Right cardiac atrium (tissue), 5 donors: ENCODE measurements around the gene FNTB. TPM values are rescaled to one million over a fixed set of nuclear protein-coding genes. Genes with fewer than 3 reads are reported as not detected.

ENCODE experiments used
- ATAC-seq, 2 donors: fragments of 200-7000 bp; cut with Tn5 transposase; one replicate each; pipeline versions ENCODE4 v1.8.0 to v1.9.1; 2020; ENCODE audit warnings: moderate library complexity in 2 of 2, mild to moderate bottlenecking in 1 of 2
- DNase-seq, 3 donors: peaks; one replicate each; pipeline ENCODE4 v3.0.0-alpha.2; 2020
- H3K27ac ChIP-seq: one replicate; pipeline ENCODE4 v1.5.1; 2013; ENCODE audit warnings: mild to moderate bottlenecking, low read length, control low read depth, moderate library complexity
- H3K27me3 ChIP-seq: one replicate; pipeline ENCODE4 v1.6.1; 2013; ENCODE audit not compliant: control insufficient read depth, insufficient read depth
- H3K4me1 ChIP-seq: one replicate; pipeline ENCODE4 v1.6.1; 2013; ENCODE audit warnings: low read length; ENCODE audit not compliant: control insufficient read depth, insufficient read depth
- H3K4me3 ChIP-seq: one replicate; pipeline ENCODE4 v1.5.1; 2013; ENCODE audit warnings: low read length, control low read depth
- H3K9me3 ChIP-seq: one replicate; pipeline ENCODE4 v1.6.1; 2013; ENCODE audit warnings: low read length; ENCODE audit not compliant: control insufficient read depth
- WGBS: extraction: QIAGEN DNeasy Blood & Tissue Kit; methylation state at CpG from one replicate; pipeline ENCODE4 v1.1.7; 2013; 5-methylcytosine and 5-hydroxymethylcytosine counted together
- intact Hi-C, 4 donors: fragments of 100-400 bp; cut with DNase I; formaldehyde crosslinking; loops; one replicate each; pipeline versions ENCODE4 v1.11.0 to v1.14.0; 2022 to 2023
- polyA plus RNA-seq: library from polyadenylated mRNA; stranded (reverse); fragments of 200-250 nt; gene quantifications from one replicate; pipeline ENCODE4 v1.2.3, GENCODE V29; 2013
- total RNA-seq, 4 donors: library from RNA; stranded (reverse); fragmentation: NEBNext Ultra II Directional; extraction: Animal tissue kit (Norgen Biotek cat#: 25700); gene quantifications; one replicate each; pipeline ENCODE4 v1.2.1, GENCODE V29; 2021
- donor health status: healthy with polysubstance abuse.
- donor health status: DM: no; HTN: yes; CAD: no.
- donor health status: DM: no; HTN: no; CAD: no.
- donor health status: DM: no; HTN: yes; CAD: no; lungs with severe emphysema.
- donor health status: DM: yes; HTN: yes; CAD: no.

Gene FNTB
- total and polyA plus RNA-seq, 5 donors: 10.6 to 20.7 (median 14.9) TPM

GRCh38 chr14:64968651-64969050 lies 18.0 kb upstream of the FNTB start:
- DNase-seq: no peak
- Histone ChIP-seq H3K9me3 (no peaks in the 10 kb centered on the region), H3K4me1 (no peaks in the 10 kb centered on the region), H3K27me3 (no peaks in the 10 kb centered on the region), H3K27ac (no peak overlapping the region), H3K4me3 (no peak overlapping the region)
- no peak for ATAC-seq
- WGBS: 87% methylated on average over 6 of the region's 6 CpGs
- intact Hi-C loops: no loop called here

- H3K9me3 ChIP-seq: no peaks in the 10 kb centered on the region
- intact Hi-C loops: loop anchor here in 1 of 4 donors (10.0 kb wide), 1 partner anchor 145 kb away; no protein-coding TSS in a partner anchor
- DNase-seq: no peak
- no peak for ATAC-seq
- H3K4me3 ChIP-seq: no peak overlapping the region
- no peaks in the 10 kb centered on the region for H3K4me1 ChIP-seq
- H3K27me3 ChIP-seq: no peaks in the 10 kb centered on the region
- WGBS: 86% methylated on average over 3 of the region's 3 CpGs
- no peak overlapping the region for H3K27ac ChIP-seq
These were observed 16.7 kb upstream of the FNTB start for GRCh38 chr14:64970041-64970440.

- WGBS: 57% methylated on average over 8 of the region's 8 CpGs
- Histone ChIP-seq H3K4me3 (peak overlapping the region; percentile 98), H3K9me3 (no peaks in the 10 kb centered on the region), H3K4me1 (no peaks in the 10 kb centered on the region), H3K27me3 (no peaks in the 10 kb centered on the region), H3K27ac (no peak overlapping the region)
- DNase-seq (no peak), ATAC-seq (peak; percentile 3 to 11)
- intact Hi-C loops: loop anchor here in 1 of 4 donors (10.0 kb wide), 1 partner anchor 146 kb away; no protein-coding TSS in a partner anchor
These were observed 15.8 kb upstream of the FNTB start for GRCh38 chr14:64970776-64971477.

- DNase-seq (peak in 1 of 3 donors; percentile 56), ATAC-seq (peak; percentile 8 to 9)
- WGBS: 2% methylated on average over 31 of the region's 31 CpGs
- H3K4me3 ChIP-seq: peak overlapping the region; percentile 98
- no peaks in the 10 kb centered on the region for H3K4me1 ChIP-seq
- intact Hi-C loops: loop anchor here in 1 of 4 donors (10.0 kb wide), 1 partner anchor 147 kb away; no protein-coding TSS in a partner anchor
- H3K27me3 ChIP-seq: no peaks in the 10 kb centered on the region
- no peaks in the 10 kb centered on the region for H3K9me3 ChIP-seq
- no peak overlapping the region for H3K27ac ChIP-seq
These were observed 15.2 kb upstream of the FNTB start for GRCh38 chr14:64971491-64971942.

- no peaks in the 10 kb centered on the region for H3K27me3 ChIP-seq
- H3K4me3 ChIP-seq: peak within 1 kb of the TSS; percentile 98
- DNase-seq (peak; percentile 39 to 77 (median 71)), ATAC-seq (peak; percentile 80 to 81)
- H3K27ac ChIP-seq: no peak within 1 kb of the TSS
- H3K4me1 ChIP-seq: no peaks in the 10 kb centered on the region
- intact Hi-C loops: loop anchor here in 1 of 4 donors (10.0 kb wide), 1 partner anchor 147 kb away; no protein-coding TSS in a partner anchor
- H3K9me3 ChIP-seq: no peaks in the 10 kb centered on the region
- whole genome bisulfite sequencing: under 1% methylated on average over 94 of the region's 96 CpGs
These were observed 14.5 kb upstream of the FNTB start, which contains the start of gene RAB15 for GRCh38 chr14:64971943-64972791. RAB15 (minus strand) TSS chr14:64972336; CDS start chr14:64972076, 260 bp downstream.

- Histone ChIP-seq H3K4me3 (no peak overlapping the region), H3K9me3 (no peaks in the 10 kb centered on the region), H3K4me1 (no peaks in the 10 kb centered on the region), H3K27ac (no peak overlapping the region), H3K27me3 (no peaks in the 10 kb centered on the region)
- DNase-seq (no peak), ATAC-seq (no peak)
- WGBS: 74% methylated on average over 8 of the region's 8 CpGs
- intact Hi-C loops: loop anchor here in 1 of 4 donors (10.0 kb wide), 1 partner anchor 148 kb away; no protein-coding TSS in a partner anchor
These were observed 13.7 kb upstream of the FNTB start for GRCh38 chr14:64973026-64973442.

GRCh38 chr14:64973826-64974225 lies 12.9 kb upstream of the FNTB start:
- no peaks in the 10 kb centered on the region for H3K9me3 ChIP-seq
- H3K27me3 ChIP-seq: no peaks in the 10 kb centered on the region
- WGBS: 96% methylated on average over 9 of the region's 9 CpGs
- no peaks in the 10 kb centered on the region for H3K4me1 ChIP-seq
- no peak for DNase-seq
- intact Hi-C loops: loop anchor here in 1 of 4 donors (10.0 kb wide), 1 partner anchor 149 kb away; no protein-coding TSS in a partner anchor
- no peak for ATAC-seq
- no peak overlapping the region for H3K27ac ChIP-seq
- no peak overlapping the region for H3K4me3 ChIP-seq

- no peak for ATAC-seq
These were observed 12.1 kb upstream of the FNTB start for GRCh38 chr14:64974563-64974962.

GRCh38 chr14:64979336-64980074 lies 7.2 kb upstream of the FNTB start:
- no peak for ATAC-seq
- intact Hi-C loops: loop anchor here in 2 of 4 donors (5.0 to 10.0 kb wide), 2 partner anchors 155 to 157 kb away; no protein-coding TSS in a partner anchor
- DNase-seq: no peak

More at GRCh38 chr14:64974563-64974962, 12.1 kb upstream of the FNTB start:
- Histone ChIP-seq H3K27ac (no peak overlapping the region), H3K4me1 (no peaks in the 10 kb centered on the region), H3K9me3 (no peaks in the 10 kb centered on the region), H3K27me3 (no peaks in the 10 kb centered on the region), H3K4me3 (no peak overlapping the region)
- 58% methylated on average over 8 of the region's 8 CpGs for WGBS
- intact Hi-C loops: loop anchor here in 1 of 4 donors (10.0 kb wide), 1 partner anchor 150 kb away; no protein-coding TSS in a partner anchor
- no peak for DNase-seq

More at GRCh38 chr14:64979336-64980074, 7.2 kb upstream of the FNTB start:
- Histone ChIP-seq H3K27me3 (no peaks in the 10 kb centered on the region), H3K27ac (no peak overlapping the region), H3K4me3 (no peak overlapping the region), H3K4me1 (no peaks in the 10 kb centered on the region), H3K9me3 (no peaks in the 10 kb centered on the region)
- WGBS: 84% methylated on average over 5 of the region's 5 CpGs
